Activated CD8-positive, alpha-beta memory T cell treated with anti-CD3 and anti-CD28 coated beads for 1 hour (primary cell): Measurements from ENCODE around the gene CTDNEP1.

Experiments
- DNase-seq, 2 donors: peaks; one replicate each; pipeline ENCODE4 v3.0.0-alpha.2; 2020; ENCODE audit warnings: low read depth in 1 of 2; ENCODE audit errors: extremely low read depth in 1 of 2

CTDNEP1 gene

DNA sequence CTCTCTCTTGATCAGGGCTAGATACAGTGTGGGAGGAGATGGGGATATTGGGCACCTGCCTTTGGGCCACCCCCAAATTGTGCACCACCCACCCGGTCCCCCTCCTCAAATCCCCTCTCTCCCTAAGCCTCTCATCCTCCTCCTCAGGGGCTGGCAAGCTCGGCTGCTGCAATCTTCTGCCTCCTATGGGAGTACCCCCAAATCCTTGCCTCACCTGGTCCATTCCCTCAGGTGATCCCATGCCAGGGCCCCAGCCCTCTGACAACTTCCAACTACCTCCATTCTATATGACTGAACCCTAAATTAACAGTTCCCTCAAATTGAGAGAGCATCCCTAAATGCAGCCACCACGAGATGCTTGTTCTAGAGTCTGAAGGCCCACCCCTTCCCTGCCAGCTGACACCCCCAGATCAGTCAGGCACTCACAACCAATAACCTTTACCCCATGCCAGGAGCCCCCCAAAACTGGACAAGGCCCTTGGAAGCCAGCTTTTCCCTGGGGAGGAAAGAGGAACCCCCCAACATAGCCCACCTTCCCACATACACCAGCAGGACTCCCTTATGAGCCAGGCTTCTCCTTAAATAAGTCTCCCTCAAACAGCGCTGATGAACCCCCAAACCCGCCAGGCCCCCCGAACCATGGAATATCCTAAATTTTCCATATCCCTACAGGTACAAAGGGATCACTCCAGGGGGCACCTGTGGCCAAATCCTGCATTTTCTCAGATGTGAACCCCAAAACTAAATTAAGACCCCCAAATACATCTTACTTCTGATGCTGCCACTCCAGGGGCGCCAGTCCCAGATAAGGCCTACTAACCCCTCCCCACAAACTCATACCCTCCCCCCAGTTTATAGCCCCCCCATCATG, 35.1 kb downstream of the CTDNEP1 start:
- DNase-seq = no peak

DNA sequence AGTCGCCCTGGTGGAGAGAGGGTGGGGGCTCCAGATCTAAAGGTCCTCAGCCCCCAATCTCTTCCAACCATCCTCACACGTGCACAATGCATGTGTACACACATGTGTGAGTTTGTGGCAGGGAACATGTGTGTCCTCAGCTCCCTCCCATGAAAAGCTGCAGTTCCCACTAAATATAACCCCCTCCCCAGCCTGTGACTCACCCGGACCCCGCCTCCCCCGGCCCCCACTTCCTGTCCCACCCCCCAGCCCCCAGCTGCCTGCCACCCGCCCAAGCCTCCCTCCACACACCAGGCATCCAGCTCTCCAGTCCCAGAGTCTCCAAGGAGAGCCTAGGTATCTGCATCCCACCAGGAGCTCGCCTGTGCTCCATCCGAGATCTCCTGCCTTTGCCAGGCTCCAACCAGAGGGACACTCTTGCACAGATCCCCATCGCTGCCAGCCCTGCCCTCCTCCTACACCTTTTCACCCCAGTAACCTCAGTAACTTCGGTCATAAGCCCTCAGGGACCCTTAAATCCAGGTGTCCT, 35.8 kb downstream of the CTDNEP1 start:
- DNase-seq = no peak

DNA sequence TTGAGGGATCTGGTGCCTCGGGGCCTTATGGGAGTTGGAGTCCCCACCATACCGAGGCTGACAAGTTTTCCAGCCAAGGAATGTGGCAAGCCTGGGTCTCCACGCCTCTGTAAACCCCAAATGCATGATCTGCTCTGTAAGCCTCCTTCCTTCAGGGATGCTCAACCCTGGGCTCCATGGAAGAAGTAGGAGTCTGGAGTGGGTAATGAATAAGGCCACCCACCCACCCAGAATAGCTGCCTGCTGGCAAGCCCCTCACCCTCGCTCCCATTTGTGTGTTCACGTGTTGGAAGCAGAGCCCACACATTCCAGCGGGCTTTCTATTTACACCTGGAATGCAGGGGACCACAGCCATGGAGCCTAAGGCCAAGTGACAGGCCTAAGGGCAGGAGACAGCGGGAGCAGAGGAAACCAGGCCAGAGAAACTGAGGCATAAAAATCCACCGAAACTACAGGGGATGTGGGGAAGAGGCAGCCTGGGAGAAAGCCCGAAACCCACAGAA, 36.3 kb downstream of the CTDNEP1 start:
- DNase-seq = no peak

DNA sequence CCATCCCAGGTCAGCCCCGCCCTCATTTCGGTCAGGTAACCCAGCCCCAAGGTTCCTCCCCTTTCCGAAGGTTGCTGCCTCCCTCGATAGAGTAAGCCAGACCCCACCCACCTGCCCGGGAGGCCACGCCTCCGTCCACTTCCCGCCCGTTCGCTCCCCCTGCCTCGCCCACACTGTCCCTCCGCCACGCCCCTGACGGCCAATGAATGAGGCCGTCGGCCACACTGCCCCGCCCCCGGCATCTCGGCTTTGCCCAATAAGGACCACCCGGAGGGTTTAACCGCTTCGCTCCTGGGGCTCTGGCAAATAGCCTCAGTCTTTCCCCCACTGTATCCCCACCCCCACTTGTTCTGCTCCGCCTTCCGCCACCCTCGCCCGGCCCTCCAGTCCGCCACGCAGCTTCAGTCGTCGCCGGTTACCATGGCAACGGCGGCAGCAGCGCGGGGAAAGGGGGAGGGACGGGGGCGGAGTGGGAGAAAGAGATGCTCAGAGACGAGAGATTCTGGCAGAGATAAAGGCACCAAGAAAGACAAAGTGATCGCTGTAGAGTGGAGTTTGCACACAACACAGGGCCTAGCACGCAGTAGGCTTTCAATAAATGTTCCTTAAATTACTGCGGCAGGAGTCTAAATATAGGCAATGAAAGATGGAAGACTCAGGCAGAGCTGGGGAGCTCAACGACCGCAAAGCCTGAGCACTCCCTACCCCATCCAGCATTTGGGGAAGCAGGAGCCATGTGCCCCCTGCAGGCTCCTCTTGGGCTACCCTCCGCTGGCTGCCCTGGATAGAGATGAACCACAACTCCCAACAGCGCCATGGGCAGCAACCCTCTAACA, 37.0 kb downstream of the CTDNEP1 start:
- peak; percentile 98 to 99 for DNase-seq

DNA sequence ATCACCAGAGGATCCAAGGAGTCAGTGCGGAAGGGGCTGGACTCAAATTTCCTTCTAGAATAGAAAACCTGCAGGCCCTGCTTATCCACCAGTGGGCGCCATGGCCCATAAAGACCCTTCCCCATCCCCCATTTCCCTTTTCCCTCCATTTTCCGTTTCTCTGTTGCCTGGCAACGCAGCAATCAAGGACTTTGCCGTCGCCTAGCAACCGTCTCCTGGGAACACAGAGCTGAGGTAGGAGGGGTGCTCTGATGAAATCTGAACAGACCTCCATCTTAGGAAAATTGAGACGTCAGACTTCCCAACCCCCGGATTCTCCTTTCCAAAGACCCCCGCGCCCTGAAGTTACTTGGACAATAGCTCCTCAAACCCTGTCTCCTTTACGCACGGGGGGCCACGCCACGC, 37.6 kb downstream of the CTDNEP1 start:
- peak in 1 of 2 donors; percentile 70 for DNase-seq

DNA sequence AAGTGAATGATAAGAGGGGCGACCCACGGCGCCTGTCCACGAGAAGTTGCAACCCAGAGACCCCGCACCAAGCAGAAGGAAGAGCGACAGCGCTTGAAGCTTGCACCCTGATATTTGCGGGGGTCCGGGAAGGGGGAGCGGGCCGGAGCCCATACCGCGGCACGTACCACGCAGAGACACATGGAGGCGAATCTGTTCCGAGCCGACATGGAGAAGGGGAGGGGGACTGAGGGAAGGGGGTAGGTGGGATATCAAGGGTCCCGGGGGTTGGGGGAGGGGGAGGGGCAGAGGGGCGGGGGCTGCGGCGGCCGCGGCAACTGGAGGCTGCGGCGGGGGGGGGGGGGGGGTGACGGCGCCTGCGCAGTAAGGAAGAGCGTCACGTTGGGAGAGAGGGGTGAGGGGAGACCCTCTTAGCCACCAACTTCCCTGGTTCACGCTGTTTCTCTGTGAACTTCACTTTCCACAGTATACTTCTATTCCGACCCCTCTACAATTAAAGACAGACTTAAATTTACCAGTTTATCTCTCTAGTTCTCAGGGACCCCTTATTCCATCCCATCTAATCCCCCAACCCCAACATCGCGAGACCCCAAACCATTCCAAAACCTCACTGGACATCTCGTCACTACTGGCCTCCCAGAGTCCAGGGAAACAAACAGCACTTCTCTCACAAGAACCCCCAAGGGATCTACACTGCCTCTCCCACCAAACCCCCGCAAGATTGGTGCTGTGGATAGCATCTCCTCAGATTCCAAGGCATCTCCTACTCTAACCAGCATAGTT, 39.9 kb downstream of the CTDNEP1 start:
- DNase-seq = no peak

DNA sequence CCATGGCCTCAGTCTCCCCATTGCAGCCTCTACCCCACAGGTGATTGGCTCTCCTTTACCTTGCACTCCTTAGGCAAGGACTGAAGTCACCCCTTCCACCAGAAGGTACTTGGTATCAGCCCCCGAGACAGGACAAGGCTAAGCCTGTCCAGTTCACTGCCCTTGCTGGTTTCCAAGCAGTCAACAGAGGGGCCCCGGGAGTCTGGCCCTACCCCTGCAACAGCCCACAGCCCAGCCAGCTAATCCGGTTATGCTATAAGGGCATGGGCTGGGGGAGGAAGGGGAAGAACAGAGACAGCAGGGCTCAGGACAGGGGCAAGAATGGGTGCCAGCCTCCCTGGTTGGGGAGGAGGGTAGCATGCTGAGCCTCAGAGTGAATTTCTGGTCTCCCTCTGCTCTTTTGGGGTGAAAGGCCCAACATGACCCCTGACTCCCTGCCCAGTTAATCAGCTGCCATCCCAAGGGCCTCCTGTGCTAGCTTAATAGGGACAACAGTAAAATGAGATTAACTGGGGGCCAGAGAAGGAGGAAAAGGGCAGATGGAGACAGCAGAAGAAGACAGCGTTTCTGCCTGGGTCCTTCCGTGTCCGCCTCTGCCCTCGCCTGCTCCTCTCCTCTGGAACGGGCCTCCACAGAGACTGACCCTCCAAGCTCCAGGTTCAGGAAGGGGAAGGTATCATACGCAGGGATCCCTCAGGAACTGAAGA, 42.6 kb downstream of the CTDNEP1 start:
- no peak for DNase-seq

DNA sequence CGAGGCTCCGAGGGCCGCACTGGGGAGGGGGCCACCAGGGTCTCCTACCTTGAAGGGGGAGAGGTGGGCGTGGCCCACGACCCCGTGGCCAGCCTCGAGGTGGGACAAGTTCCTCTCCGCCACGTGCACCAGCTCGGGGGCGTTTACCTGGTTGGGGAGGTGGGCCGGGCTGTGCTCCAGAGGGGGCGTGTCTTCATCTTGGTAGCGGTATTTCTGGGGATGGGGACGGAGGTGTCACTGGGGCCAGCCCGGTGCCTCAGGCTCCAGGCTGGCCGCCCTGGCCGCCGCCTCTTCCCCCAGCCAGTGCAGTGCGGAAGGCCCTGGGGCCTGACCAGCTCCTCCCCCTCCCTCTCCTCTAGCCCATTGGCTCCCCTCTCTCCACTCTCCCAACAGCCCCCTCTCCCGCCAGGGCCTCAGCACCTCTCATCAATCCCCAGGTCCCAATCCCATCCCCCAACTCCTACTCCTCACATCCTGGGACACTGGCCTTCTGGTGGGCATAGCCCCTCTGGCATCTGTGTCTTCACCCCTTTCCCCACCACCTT, 43.4 kb downstream of the CTDNEP1 start:
- DNase-seq = no peak

DNA sequence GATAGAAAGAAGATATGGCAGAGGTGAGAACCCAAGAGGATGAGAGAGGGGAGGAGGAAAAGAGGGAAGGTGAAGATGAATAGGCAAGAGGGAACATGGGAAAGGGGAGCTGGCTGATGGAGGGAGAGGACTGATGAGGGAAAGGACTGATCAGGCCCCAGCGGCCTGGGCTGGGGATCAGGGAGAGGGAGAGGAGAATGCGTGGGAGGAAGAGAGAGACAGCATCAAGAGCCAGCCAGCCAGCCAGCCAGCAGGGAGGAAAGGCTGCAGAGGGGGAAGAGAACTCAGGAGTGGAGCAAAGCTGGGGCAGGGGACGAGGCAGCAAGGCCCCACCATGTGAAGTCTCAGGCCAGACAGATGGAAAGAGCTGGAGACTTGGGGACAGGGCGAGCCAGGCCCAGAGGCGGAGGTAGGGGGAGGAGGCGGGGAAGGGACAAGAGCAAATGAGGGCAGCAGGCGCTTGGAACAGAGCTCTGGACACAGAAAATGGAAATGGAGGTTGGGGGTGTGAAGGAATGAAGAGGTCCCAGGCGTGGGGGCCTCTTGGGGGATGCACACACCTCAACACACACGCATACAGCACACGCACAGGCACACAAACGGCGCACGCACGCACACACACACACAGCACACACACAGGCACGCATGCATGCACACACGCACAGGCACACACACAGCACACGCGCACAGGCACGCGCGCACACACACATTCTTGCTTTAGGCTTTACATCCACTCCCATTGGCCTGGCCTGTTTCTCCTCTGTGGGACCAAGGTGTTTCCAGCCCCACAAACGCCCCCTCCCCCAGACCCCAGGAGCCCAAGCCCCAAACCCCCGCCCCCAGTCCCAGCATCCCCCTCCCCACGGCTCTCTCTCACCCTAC, 44.2 kb downstream of the CTDNEP1 start:
- DNase-seq = no peak

DNA sequence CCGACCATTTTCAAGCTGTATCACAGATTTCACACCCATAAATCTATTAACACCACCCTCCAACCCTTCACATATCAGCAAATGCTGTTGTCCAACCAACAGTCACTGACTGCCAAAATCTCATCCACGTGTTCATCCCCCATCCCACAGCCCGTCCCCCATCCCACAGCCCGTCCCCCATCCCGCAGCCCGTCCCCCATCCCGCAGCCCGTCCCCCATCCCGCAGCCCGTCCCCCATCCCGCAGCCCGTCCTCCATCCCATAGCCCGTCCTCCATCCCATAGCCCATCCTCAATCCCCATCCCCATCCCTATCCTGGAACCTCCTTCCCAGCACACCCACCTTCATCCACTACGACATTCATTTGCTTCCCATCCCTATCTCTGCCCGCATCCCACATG, 46.0 kb downstream of the CTDNEP1 start:
- no peak for DNase-seq

DNA sequence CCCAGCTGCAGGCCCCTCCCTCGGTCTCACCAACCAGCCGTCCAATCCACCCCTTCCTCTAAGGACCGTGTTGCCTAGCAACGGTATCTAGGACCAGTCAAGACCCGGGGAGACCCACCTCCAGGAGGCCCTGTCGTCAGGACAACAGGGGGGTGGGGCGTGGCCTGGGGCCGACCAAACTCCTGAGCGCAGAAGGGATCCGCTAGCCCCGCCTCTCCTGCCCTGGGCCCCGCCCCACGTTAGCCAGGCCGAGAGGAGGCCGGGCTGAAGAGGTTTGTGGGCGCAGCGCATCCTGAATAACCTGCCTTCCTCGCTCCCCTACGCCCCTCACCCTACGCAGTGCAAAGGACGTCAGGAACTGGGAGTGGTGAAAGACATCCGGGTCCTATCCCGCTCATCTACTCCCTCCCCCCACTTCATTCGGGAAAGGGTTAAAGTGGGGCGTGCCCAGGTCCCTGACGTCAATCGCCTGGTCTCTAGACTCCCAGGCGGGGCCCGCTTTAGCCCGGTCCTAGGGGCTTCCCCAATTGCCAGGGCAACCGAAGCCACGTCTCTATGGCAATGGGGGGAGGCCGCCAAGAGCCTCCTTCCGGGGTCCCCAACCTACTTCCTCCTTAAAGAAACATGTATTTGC, 46.6 kb downstream of the CTDNEP1 start:
- peak; percentile 87 to 95 for DNase-seq

DNA sequence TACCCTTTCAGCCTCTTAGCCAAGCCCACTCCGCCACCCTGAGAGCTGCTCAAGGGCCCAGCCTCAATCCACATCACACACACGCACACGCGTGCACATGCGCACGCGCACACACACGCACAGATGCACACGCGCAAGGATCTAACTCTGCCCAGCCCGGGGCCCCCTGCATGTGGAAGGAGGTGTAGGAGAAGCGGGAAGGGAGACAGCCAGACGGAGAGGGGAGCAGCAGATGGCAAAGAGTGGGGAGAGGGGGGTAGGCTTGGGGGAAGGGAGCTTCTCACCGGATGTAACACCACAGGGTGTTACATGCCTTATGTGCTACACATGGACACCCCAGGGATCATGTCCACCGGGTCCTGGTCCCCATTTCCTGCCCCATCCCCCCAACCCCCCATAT, 47.2 kb downstream of the CTDNEP1 start:
- DNase-seq = no peak

DNA sequence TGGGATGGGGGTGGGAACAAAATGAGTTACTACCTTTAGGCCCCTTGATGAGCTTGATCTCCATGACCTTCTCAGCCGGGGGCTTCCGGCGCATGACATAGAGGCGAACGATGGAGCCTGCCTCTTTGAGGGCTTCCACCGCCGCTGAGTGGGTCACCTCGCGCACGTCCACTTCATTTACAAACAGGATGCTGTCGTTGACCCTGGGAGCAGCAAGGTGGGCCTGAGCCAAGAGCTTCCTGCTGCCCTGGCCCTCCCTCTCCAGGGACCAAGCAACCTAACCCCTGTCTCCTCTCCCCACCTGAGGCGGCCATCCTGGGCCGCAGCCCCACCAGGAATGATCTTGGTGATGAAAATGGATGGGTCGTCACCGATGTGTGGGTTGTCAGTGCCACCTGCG, 48.1 kb downstream of the CTDNEP1 start:
- DNase-seq = no peak

DNA sequence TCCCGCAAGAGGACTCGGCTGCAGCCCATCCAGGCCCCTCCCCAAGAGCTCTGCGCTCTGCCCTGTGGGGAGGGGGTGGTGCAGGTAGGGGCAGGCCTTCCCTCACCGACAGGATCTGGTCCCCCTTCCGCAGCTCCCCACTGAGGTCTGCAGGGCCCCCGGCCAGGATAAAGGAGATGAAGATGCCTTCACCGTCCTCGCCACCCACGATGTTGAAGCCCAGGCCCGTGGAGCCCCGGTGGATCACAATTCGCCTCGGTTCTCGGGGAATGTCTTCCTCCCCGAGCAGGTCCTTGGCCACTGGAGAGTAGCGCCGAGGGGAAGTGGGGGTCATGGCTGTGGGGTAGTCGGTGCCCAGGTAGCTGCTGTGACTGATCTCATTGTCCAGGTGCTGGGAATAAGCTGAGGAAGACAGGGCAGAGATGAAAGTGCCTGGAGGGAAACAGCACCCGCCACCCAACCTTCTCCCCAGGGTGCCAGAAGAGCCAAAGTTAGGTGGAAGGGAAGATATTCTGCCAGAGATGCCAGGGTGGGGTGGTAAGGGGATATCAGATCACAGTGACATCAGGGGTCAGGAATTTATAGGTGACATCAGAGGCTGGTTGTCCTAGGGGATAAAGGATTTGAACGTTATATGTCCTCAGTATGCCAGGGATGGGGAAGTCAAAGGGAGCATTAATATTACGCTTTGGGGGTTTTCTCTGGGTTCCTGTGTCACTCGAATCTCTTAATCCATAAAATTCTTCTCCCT, 54.7 kb downstream of the CTDNEP1 start:
- DNase-seq = no peak

DNA sequence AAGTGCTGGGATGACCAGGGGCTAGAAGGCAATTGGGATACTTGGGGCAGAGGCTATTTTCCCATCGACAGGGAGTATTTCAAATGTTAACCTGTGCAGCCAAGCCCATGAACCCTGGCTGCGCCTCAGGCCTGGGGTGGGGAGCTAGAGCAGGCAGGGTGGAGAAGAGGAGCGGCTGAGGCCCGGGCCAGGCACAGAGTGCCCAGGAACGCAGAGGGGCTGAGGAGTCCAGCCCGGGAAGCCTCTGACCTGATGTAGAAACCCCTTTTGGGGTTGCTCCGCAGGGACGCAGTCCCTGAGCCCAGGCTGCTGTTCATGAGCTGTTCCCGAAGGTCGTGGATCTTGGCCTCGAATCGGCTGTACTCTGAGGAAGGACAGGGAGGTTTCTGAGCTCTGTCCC, 55.6 kb downstream of the CTDNEP1 start:
- DNase-seq = no peak
